Right lobe of liver (tissue), 4 donors: Measurements from ENCODE around the gene SPAG16.

Source experiments
- POLR2A ChIP-seq: fragments of 450-650 bp; IDR thresholded peaks from one replicate; pipeline ENCODE4 v1.6.1; 2017; ENCODE audit warnings: antibody characterized with exemption, mild to moderate bottlenecking
- TF ChIP-seq, protein P1 (sequence below), 4 donors: fragments of 200-600 bp in 3 of 4; fragments of 450-650 bp in 1 of 4; IDR thresholded peaks; one replicate each; pipeline versions ENCODE4 v1.5.1 to v1.8.0; 2016 to 2022; ENCODE audit warnings: antibody characterized with exemption in 4 of 4, mild to moderate bottlenecking in 2 of 4
- donor health status: DM: no; HTN: no; CAD: no.
- donor health status: DM: no; HTN: no; CAD: no.
- donor health status: DM: no; HTN: yes; CAD: no.

GRCh38 chr2:213241817-213242216 is 42.4 kb upstream of the SPAG16 start:
- TF ChIP-seq, protein P1, sequence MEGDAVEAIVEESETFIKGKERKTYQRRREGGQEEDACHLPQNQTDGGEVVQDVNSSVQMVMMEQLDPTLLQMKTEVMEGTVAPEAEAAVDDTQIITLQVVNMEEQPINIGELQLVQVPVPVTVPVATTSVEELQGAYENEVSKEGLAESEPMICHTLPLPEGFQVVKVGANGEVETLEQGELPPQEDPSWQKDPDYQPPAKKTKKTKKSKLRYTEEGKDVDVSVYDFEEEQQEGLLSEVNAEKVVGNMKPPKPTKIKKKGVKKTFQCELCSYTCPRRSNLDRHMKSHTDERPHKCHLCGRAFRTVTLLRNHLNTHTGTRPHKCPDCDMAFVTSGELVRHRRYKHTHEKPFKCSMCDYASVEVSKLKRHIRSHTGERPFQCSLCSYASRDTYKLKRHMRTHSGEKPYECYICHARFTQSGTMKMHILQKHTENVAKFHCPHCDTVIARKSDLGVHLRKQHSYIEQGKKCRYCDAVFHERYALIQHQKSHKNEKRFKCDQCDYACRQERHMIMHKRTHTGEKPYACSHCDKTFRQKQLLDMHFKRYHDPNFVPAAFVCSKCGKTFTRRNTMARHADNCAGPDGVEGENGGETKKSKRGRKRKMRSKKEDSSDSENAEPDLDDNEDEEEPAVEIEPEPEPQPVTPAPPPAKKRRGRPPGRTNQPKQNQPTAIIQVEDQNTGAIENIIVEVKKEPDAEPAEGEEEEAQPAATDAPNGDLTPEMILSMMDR (IDR thresholded peaks at IDR 0.05): no peak
- no peak for TF ChIP-seq POLR2A
